HT-29 (cell line): Measurements from ENCODE around the gene PDE6A. TPM values are rescaled to one million over a fixed set of nuclear protein-coding genes. Genes with fewer than 3 reads are reported as not detected.

Experiments used
- DNase-seq: peaks from one replicate; pipeline ENCODE4 v3.0.0-alpha.2; 2015; ENCODE audit warnings: low spot score
- total RNA-seq: library from RNA; depleted of rRNA; stranded (reverse); fragments of >200 nt; shearing (Covaris generic); gene quantifications from 2 replicates; pipeline ENCODE4 v1.2.3, GENCODE V29; 2014; rRNA removed

Gene PDE6A
- not detected in 2 replicates for total RNA-seq

- DNase-seq: no peak
Observed at GRCh38 chr5:149944666-149945065, at the start of gene PDE6A. PDE6A (minus strand) TSS chr5:149944793; CDS start chr5:149944673, 120 bp downstream.

DNA sequence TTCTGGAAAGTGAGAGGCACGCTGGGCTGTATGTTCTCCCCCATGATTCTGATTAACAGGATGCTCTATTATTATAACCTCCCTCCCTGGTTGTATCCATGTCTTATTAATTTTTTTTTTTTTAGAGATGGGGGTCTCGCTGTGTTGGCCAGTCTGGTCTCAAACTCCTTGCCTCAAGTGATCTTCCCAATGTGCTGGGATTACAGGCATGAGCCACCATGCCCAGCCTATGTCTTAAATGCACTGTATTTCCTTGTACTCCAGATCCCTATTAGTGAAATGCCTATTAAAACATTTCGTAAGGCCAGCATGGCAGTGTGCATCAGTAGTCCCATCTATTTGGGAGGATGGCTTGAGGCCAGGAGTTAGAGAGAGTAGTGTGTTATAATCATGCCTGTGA is 48.9 kb upstream of the PDE6A start:
- DNase-seq: no peak

DNA sequence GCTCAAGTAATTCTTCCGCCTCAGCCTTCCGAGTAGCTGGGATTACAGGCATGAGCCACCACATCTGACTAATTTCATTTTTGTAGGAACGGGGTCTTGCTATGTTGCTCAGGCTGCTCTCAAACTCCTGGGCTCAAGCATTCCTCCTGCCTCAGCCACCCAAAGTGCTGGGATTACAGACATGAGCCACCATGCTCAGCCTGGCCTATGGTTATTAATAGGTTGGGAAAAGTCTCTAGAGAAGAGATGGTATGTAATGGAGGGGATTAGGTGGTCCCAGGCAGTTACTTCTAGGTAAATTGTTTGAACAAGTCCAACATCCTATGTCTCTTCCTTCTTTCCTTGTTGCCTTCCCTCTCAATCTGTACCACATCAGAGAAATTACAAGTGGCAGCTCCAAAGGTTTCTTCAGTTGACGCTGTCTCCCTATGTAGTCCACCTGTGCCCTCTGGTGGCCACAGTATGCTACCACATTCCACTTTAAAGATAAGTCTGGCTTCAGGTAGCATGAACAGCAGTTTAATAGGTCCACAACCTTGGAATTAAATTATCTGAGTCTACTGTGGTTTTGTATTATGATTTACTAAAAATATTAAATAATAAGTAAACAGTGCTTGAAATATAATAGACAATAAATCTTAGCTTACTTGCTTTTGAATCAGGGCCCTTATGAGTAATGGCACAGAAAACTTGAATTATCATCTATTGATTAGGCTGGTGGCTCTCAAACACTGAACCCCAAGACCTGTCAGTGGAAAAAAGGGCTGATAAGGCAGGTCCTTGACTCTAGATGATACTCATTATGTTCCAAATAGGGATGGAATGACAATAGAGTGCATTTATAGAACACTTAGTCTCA is 46.2 kb upstream of the PDE6A start:
- DNase-seq: peak; percentile 83

- no peak for DNase-seq
Observed at GRCh38 chr5:149988126-149988525, 43.5 kb upstream of the PDE6A start.

DNA sequence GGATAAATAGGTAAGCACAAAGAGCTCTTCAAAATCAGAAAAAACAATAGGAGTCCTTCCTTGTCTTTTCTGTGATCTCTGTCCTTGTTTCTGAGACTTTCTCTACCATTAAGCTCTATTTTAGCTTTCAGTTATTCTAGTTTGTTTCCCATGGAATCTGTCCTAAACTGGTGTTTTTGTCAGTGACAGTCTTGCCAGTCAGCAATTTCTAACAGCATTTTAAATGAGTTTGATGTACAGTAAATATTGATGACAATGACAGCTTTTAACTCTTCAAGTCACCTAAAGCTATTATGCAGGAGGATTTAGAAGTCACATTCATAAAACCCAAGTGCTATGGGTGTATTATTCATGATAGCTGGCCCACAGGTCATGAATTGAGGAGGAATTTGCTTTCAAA is 37.9 kb upstream of the PDE6A start:
- no peak for DNase-seq

DNA sequence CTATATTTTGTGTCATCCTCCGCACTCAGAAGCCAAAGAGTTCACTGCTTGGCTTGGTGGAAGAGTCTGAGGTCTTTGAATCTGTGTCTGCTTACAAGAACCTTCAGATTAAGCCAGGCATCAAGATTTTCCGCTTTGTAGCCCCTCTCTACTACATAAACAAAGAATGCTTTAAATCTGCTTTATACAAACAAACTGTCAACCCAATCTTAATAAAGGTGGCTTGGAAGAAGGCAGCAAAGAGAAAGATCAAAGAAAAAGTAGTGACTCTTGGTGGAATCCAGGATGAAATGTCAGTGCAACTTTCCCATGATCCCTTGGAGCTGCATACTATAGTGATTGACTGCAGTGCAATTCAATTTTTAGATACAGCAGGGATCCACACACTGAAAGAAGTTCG is 36.6 kb upstream of the PDE6A start:
- DNase-seq: no peak

- no peak for DNase-seq
Observed at GRCh38 chr5:149979896-149980295, 35.3 kb upstream of the PDE6A start.

DNA sequence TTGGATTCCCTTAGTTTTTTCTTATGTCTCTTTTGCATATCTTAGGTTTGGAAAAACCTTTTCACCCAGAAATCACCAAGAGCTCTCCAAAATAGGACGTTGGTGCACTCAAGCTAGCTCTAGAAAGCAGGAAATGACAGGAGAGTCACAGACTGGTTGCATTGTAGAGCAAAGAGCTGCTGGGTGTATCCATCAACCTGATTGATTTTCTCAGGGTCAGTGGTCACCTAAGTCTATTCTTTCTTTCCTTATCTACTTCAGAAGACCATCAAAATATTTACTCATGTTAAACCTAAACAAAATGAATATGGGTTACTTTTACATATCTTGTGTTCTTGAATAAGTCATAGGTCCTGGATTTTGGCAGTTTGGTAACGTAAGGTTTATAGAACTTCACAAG is 30.8 kb upstream of the PDE6A start:
- no peak for DNase-seq

DNA sequence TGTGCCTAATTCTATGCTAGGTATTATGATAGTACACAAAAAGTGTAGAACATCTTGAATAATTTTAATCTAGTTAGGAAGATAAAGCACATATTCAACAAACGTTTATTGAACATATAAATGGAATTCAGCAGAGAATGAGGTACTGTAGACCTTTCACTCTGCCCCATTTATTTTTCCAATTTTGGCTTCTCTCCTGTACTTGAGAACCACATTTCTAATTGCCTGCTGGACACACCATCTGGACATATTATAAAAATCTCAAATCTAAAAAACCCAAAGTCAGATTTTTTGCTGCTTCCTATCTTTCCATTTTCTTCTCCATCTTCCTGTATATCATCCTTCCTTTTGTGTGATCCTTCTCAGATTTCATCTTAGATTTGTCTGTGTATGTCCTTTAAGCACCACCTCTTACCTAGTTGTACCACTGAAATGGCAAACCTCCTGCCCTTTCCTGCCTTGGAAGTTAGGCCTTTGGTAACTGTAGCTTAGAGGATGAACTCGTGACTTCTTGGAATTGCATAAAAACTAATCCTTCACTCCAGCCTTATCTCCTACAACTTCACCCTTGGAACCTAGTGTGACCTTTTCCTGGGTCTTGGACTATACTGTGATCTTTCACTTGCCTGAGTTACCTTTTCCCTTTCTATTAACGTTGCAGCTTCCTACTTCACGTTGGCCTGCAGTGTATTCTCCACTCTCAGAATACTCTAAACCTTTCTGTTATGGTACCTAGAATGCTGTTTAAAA is 24.8 kb upstream of the PDE6A start:
- DNase-seq: no peak

DNA sequence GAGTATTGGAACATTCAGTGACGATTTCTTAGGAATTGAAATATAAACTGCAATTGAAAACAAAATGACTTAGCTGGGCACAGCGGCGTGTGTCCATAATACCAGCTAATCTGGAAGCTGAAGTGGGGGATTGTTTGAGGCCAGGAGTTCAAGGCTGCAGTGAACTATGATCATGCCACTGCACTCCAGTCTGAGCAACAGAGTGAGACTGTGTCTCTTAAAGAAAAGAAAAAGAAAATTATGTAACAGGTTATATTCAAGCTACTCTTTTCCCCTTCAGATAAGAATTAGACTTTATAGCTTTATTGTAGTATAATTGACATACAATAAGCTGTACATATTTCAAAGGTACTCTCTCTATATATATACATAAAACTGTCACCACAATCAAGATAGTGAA is 22.4 kb upstream of the PDE6A start:
- DNase-seq: no peak

GRCh38 chr5:149963729-149964128 is 19.1 kb upstream of the PDE6A start:
- DNase-seq: no peak

DNA sequence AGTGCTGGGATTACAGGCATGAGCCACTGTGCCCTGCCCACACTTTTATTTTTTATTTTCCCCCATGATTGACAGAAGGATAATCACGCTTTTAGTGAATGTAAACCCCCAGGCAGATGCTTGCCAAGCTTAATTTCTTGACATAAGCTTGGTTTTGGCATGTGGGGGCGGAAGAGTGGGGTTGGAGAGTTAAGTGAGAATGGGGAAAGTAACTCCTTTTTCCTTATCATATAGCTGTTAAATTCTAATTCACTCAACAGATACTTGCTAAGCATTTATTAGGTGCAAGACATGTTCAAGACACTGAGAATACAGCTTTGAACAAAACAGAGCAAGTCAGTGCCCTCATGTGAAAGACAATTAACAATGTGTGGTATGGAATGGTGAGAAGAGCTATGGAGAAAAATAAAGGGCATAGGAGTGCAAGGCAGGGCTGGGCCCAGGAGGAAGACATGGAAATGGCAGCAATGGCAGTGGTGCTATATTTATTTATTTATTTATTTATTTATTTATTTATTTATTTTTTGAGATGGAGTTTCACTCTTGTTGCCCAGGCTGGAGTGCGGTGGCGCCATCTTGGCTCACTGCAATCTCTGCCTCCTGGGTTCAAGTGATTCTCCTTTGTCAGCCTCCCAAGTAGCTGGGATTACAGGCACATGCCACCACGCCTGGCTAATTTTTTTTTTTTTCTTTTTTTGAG is 18.2 kb upstream of the PDE6A start:
- DNase-seq: no peak

DNA sequence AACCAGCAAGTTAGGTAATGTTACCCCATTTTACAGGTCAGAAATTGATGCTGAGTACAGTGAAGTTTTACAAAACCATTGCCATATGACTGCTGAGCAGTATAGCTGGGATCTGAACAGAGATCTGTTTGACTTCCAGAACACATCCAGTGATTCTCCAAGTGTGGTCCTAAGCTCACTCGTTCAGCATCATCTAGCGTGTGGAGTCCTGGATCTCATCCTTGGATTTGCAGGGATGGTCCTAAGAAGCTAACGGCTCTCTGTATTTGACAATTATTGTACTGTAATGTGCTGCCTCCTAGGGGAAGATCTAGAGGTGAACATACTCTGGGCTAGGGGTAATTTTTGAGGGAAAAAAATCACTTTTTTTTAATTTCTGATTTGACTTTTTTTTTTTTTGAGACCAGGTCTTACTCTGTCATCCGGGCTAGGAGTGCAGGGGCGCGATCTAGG is 17.4 kb upstream of the PDE6A start:
- DNase-seq: peak; percentile 35

DNA sequence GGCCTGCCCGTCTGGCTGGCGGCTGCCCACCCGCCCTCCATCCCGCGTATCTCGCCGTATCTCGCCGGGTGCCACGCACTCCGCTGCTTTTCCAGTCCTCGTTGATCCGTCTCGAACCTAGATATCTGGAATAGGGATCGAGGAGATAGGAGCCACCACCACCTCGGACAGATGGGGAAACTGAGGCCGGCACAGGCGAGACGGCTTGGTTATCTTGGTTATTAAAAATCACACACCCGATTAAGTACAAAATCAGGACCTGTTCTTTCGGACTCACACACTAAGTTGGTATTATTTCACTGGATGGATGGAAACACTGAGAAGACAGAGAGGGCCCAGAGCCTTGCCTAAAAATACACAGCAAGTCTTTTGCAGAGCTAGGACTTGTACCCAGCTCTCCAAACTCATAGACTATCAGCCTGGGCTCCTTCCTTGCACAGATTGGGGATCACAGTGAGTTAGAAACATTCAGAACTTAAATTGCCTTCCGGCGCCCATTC is 16.6 kb upstream of the PDE6A start:
- no peak for DNase-seq

GRCh38 chr5:149960272-149961185 is 15.9 kb upstream of the PDE6A start, which contains the start of gene SLC26A2:
SLC26A2 (plus strand) TSS chr5:149960758; CDS start chr5:149977653, 16,895 bp downstream.
- peak; percentile 97 for DNase-seq

DNA sequence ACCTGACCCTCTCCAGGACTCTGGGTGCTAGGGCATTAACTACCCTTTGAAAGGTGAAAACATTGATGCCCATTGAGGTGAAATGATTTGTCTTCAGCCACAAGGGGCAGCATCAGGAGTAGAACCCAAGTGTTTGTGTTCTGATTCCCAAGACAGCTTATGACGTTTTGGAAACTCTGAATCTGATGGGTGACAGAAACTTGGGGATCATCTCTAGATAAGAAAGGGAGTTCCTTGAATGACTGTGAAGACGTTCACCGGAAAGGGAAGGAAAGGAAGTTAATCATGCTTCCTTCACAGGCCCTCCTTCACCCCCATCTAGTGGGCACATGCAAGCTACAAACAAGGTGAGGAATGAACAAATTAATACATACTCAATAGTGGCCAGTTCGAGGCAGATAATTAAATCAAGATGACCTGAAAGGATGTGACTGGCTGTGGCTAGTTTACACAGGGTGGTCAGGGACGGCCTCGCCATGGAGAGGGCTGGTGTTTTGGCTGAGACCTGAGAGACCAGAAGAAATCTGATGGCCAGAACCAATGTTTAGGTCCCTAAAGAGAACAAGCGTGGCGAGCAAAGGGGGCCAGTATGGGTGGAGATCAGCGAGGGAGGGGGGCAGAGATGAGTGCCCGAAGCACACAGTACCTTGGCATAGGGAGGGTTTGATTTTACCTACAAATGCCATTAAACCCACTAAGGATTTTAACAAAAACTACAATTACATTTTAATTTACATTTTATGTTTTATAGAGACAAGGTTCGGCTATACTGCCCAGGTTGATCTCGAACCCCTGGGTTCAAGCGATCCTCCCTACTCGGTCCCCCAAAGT is 15.0 kb upstream of the PDE6A start:
- peak; percentile 58 for DNase-seq

DNA sequence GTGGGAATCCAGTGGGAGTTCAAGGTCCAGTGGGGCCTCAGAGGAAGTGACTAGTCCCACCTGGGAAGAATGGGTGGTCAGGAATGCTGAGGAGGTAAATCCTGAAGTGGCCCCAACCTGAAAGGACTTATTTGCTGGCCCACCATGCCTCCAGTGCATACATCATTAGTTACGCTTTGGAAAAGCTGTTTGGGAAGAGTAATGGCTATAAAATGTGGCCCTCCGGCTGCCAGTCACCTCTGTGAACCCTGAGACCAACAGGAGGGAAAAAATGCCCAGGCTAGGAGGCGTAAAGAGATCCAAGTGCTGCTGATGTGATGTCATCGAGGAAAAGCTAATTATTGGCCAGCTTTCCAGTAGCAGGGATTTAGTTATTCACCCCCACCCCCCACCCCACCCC is 13.3 kb upstream of the PDE6A start:
- peak; percentile 31 for DNase-seq

GRCh38 chr5:149956685-149957084 is 12.1 kb upstream of the PDE6A start:
- no peak for DNase-seq

GRCh38 chr5:149954798-149955197 is 10.2 kb upstream of the PDE6A start:
- no peak for DNase-seq
